HG02885 (cell line): ENCODE results near the gene MIB1.
"Not testable (repeated sequence)": the region's sequence is repeated elsewhere in the genome, so short reads cannot be mapped to it uniquely, and the experiment has no call there.

Source experiments
- ATAC-seq: cut with Tn5 transposase; IDR thresholded peaks from one replicate; pipeline ENCODE4 v1.9.1; 2021; ENCODE audit warnings: mild to moderate bottlenecking; ENCODE audit not compliant: unreplicated experiment, poor library complexity

MIB1 gene

DNA sequence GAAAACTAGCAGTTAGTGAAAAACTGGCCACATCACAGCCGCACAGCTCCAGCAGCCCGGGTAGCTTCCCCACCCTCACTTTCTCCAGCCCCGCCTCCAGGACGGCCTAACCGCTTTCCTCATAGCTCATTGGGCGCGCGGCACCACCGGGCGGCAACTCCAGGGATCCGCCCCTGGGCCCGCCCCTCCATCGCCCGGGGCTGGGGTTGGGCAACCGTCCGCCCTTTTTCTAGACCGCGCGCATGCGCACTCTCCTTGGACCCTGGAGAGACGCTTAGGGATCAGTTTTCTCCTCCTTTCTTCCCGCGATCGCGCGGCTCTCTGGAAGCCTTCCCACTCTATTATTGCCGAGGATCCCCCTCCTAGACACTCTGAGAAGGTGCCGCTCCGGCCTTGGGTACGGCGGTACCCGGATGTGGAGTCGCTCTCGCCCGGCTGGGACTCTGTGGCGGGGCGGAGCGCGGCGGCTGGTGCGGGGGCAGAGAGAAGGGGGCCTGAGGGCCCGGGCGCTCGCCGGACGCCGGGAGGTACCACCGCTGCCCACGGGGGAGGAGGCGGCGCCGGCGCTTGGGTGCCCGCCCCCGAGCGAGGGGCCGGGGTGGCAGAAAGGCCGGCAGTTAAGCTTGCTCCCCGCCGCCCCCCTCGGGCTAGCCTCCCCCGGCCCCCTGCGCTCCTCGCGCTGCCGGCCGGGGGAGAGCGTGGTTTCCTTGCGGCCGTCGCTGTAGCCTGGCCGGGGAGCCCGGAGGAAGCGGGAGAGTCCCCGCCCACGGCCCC is at the start of gene MIB1:
Gene MIB1 (plus strand): TSS at position 255 of the 774 bp plus-strand sequence. CDS start 792 bp downstream, outside the sequence.
- ATAC-seq: peak; percentile 96

DNA sequence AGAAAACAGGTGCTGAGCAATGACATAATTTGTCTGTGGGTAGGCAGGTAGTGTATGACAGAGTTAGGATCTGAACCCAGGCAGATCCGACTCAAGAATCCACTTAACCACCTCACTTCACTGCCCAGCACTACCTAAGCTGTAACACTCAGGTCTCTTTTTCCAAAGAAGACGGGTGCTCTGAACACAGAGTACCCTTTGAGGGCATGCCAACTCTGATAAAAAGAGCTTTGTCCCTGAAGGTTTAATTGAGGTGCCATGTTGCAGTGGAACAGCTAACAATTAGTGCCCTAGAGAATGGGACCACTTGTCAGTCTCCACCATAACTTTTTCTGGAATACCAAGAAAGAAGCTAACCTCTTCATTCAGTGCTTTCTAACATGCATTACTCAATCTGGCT is 47.3 kb upstream of the MIB1 start:
- no peak for ATAC-seq

DNA sequence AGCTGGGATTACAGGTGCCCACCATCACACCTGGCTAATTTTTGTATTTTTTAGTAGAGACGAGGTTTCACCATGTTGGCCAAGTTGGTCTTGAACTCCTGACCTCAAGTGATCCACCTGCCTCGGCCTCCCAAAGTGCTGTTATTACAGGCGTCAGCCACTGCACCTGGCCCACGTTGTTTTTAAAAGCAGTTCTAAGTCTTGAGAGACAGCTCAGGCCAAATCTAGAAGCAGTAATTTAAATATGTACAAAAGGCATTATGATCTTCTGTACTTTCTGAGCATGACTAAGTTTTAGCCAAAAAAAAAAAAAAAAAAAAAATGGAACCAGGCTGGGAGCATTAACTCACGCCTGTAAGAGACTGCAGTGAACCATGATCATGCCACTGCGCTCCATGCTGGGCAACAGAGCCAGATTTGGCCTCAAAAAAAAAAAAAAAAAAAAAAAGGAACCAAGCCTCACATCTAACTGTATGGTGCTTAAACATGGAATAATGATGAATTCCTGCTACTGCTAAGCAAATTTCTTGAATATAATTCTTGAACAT is 40.0 kb upstream of the MIB1 start:
- no peak for ATAC-seq

DNA sequence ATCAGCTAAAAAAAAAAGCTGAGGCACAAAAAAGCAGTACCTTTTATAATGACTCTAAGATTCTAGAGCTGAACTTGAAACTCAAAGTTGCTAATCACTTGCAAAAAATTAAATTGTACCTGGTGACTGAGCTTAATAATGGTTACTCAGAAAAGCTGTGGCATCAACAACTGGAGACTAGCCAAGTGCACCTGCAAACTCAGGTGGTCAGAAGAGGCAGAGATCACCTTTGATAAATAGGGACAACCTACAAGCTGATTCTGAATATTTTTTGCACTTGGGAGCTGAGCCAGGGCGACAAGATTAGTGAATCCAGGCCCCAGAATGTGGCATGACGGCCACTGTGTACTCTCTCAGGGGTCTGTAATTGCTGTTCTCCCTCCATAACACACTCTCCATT is 39.0 kb upstream of the MIB1 start:
- ATAC-seq: no peak

DNA sequence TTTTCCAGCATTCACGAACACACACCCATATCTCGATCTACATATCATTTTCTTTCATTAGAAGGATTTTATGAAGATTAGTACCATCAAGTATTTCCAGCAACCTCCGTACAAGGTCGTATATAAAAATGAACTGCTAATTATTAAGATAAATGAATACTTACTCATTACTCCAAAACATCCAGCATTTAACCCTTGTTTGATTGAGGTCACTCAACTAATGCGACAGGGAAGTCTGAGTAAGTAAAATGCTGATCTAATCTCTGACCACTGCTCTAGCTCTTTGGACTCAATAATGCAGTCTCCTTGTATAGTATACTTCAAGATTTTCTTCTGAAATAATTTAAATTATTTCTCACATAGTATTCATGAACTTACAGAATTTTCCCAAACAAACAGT is 38.0 kb upstream of the MIB1 start:
- ATAC-seq: no peak

DNA sequence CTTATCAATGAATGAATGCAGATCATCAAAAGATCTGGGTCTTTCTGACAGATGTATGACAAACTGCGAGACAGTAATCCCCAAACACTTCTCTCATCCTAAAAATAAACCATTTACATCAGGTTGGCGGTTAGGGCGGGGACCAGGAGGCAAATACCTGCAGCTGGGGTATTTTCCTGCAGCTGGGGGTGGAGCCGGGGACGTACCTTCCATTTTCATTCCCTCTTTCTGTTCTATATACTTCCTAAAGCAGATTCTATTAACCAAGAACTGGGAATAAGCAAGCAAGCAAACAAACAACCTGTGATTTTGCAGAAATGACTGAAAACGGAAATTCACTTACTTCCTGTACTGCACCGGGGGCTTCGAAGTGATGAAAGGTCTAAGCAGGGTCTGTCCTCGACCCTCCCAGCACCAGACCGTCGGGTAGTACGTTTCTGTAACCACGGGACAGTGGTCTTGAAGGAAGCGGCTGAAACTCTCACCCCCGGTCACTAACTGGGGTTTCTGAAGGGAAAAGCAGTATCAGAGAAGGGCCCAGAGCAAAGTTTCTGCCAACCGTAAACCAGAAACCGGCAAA is 37.3 kb upstream of the MIB1 start:
- no peak for ATAC-seq

DNA sequence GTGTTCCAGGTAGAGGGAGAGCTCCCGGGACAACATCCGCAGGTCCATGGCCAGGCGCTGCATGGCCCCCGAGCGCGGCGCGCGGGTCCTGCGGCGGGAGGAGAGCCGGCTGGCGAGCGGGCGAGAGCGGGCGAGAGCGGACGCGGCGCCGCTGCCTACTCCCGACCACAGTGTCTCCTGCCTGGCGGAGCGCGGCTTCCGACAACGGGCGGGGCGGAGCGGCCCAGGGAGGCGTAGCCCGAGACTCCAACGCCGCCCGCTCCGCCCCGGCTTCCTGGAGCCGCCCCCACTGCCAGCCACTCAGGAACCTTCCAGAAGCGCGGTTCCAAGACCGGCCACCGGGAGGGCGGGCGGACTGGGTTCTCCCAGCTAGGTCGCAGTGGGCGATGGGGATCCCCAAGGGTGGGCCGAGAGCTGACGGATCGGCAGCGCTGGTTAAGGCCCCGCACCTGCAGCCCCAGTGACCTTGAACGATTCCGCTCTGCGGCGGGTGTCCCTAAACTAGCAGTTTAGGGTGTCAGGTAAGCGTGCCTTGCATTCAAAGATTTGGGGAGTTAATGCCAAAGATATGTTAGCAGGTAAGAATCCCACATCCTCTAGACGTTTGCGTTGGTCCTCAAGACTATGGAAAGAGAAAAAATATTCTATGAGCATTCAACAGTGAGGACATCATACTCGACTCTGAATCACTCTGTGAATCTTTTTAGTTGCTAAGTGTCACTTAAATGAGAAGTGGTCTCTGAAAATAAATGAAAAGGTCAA is 35.8 kb upstream of the MIB1 start, which contains the start of gene ABHD3:
Gene ABHD3 (minus strand): TSS at position 172 of the 762 bp plus-strand sequence. CDS start 109 bp downstream, at position 63.
- peak; percentile 96 for ATAC-seq

DNA sequence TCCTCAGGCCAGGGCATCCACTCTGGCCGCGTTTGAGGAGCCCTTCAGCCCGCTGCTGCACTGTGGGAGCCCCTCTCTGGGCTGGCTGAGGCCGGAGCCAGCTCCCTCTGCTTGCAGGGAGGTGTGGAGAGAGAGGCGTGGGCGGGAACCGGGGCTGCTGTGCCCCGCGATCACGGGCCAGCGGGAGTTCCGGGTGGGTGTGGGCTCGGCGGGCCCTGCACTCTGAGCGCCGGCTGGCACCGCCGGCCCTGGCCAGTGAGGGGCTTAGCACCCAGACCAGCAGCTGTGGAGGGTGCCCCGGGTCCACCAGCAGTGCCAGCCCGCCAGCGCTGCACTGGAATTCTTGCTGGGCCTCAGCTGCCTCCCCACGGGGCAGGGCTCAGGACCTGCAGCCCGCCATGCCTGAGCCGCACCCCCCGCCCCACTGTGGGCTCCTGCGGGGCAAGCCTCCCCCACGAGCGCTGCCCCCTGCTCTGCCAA is 34.2 kb upstream of the MIB1 start:
- no peak for ATAC-seq

DNA sequence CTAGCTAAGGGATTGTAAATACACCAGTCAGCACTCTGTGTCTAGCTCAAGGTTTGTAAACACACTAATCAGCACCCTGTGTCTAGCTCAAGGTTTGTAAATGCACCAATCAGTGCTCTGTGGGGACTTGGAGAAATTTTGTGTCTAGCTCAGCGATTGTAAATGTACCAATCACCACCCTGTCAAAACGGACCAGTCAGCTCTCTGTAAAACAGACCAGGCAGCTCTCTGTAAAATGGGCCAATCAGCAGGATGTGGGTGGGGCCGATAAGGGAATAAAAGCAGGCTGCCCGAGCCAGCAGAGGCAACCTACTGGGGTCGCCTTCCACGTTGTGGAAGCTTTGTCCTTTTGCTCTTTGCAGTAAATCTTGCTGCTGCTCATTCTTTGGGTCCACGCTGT is 33.5 kb upstream of the MIB1 start:
- ATAC-seq: not testable (repeated sequence)

DNA sequence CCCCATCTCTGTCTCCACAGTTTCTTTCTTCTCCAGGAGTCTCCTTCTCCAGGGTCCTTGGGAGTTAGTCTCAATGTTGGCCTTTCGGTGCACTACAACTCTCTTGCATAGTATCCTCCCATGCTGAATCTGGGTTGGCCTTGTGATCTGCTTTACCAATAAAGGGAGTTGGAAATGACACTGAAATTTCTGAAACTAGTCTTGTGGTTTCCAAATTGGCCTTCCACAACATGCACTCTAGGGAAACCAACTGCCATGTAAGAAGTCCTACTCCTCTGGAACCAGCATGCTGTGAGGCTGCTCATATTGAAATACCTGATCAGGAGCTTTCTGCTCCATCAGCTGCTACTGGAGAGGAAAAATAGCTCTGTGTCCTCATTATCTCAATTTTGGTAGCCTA is 26.1 kb upstream of the MIB1 start:
- no peak for ATAC-seq

DNA sequence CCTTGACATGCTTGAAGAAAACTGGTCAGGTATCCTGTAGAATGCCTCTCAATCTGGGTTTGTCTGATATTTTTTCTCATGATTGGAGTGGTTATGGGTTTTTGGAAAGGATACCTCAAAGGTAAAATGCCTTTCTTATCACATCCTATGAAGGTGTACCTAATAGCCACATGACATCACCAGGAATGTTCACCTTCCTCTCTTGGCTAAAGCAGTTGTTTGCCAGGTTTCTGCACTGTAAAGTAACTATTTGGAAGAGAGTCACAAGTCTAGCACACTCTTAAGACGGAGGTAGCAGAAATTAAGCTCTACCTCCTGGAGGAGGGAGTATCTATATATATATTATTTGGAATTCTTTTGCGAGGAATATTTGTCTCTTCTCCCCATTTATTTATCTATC is 17.9 kb upstream of the MIB1 start:
- no peak for ATAC-seq

DNA sequence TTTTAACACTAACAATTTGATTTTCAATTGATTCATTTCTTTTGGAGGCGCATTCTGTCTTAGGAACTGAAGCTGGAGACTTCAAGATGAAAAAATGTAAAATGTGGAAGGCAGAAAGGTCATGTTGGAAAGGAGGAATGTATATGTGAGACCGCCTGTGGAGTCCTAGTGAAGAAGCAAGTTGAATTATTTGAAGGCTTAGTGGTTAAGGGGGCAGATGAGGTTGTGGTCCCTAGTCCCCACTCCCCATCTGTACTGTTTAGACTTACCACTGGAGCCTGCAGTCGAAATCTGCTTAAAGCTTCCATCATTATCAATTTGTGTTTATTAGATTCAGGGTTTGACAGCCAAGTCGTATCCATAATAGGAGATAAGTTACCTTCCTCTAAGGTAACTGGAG is 15.4 kb upstream of the MIB1 start:
- no peak for ATAC-seq

DNA sequence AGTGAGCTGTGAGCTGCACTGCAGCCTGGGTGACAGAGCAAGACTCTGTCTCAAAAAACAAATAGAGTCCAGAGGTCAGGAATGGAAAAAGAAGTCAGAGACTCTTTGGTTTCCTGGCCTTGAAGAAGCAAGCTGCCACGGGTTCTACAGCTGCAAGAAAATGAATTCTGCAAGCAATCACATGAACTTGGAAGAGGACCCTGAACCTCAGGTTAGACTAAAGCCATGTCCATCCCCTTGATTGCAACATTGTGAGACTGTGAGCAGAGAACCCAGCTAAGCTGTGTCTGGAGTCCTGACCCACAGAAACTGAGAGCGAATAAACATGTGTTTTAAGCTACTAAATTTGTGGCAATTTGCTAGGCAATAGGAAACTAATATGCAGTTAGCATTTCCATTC is 12.9 kb upstream of the MIB1 start:
- no peak for ATAC-seq

DNA sequence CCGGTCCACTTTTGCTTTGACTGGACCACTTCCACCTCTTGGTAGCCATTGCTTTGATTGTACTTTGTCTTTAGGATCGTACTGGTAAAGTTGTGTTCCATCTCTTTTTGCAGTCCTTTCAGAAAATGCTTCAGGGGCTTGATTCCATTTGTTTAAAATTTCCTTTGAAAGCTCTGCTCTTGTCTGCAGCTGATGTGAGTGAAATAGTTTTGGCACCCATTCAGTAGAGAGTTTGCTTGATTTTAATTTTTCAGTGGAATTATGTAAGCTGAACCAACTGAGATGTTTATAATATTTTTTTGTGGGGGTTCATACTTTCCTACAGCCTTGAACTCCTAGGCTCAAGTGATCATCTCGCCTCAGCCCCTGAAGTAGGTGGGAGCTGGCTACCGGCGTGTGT is 7.6 kb upstream of the MIB1 start:
- ATAC-seq: no peak

DNA sequence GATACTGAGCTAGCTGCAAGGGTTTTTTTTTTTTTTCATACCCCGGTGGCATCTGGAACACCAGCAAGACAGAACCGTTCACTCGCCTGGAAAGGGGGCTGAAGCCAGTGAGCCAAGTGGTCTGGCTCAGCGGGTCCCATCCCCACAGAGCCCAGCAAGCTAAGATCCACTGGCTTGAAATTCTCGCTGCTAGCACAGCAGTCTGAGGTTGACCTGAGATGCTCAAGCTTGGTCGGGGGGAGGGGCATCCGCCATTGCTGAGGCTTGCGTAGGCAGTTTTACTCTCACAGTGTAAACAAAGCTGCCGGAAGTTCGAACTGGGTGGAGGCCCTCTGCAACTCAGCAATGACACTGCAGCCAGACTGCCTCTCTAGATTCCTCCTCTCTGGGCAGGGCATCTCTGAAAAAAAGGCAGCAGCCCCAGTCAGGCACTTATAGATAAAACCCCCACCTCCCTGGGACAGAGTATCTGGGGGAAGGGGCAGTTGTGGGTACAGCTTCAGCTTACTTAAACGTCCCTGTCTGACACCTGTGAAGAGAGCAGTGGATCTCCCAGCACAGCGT is 5.1 kb upstream of the MIB1 start:
- no peak for ATAC-seq

DNA sequence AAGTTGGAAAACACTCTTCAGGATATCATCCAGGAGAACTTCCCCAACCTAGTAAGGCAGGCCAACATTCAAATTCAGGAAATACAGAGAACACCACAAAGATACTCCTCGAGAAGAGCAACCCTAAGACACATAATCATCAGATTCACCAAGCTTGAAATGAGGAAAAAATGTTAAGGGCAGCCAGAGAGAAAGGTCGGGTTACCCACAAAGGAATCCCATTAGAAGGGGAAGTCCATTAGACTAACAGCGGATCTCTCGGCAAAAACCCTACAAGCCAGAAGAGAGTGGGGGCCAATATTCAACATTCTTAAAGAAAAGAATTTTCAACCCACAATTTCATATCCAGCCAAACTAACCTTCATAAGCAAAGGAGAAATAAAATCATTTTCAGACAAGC is 3.7 kb upstream of the MIB1 start:
- ATAC-seq: not testable (repeated sequence)

DNA sequence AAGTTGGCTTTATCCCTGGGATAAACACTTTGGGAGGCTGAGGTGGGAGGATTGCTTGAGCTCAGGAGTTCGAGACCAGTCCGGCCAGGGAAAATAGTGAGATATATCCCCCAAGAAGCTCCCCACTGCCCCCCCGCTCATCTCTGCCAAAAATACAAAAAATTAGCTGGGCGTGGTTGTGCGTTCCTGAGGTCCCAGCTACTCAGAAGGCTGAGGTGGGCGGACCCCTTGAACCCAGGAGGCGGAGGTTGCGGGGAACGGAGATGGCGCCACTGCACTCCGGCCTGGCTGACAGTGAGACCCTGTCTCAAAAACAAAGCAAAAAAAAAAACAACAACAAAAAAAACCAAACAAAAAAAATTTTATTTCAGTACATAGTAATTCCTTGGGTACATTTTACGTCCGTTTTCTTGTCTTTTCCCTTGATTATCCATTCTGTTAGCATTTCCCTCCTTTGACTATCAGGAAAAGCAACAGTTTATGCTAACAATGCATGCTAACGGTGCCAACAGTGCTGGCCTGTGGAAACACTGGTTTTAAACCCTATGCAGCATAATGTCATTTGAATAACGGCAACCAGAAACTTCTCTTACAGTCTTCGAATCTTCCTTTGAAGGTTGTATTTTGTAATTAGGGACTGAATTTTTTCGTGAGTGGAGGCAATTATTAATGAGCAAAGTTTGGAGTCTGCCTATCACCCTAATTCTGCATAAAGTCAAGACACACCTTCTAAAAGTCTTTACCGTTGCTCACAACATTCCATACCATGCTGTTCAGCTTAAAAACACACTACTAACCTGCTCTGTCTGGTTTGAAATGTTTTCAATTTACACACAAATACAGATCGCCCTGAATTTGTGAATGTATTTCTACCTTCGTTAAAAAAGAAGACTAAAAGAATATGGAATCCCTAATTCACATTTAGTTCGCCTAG is 721 bp upstream of the MIB1 start:
- peak; percentile 13 for ATAC-seq

DNA sequence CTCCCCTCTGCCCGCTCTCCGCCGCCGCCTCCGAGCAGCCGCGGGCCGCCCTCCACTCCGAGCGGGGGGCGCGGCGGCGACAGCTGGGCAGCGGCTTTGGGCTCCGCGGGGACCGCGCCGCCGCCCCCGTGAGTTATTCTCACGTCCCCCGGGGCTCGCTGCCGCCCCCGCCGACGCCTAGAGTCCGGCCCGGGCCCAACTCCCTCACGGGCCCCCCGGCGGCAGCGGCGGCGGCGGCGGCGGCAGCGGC is 645 bp downstream of the MIB1 start:
- no peak for ATAC-seq

DNA sequence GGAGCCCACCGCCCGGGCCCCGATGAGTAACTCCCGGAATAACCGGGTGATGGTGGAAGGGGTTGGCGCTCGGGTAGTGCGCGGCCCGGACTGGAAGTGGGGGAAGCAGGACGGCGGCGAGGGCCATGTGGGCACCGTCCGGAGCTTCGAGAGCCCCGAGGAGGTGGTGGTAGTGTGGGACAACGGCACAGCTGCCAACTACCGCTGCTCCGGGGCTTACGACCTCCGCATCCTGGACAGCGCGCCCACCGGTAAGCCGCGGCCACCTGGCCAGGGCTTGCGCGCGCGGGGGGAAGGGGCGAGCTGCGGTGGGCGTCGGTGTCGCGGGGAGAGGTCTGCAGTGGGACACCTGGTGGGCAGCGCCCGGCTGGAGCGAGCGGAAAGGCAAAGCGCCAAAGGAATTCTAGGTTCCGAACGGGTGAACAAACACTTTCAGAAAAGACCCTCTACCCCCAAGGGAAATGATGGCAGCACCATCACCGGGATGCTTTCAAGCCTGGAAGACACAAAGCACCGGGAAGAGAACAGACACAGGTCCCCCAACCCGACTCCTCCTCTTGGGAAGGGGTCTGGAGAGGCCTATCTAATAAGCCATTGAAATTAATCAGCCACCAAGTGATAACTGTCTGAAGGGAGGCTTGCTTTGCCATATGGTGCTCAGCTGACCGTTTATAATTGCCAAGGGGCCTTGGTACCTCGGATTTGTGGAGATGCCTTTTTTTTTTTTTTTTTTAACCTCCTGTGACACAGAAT is 1.1 kb downstream of the MIB1 start:
- peak; percentile 11 for ATAC-seq
